HG02884 (cell line): ENCODE data around the gene PIP5K1C.
"Not testable (repeated sequence)": the region's sequence is repeated elsewhere in the genome, so short reads cannot be mapped to it uniquely, and the experiment has no call there.

Experiments
- ATAC-seq: cut with Tn5 transposase; IDR thresholded peaks from one replicate; pipeline ENCODE4 v1.9.1; 2021; ENCODE audit warnings: mild to moderate bottlenecking, moderate library complexity; ENCODE audit not compliant: unreplicated experiment

PIP5K1C gene

GRCh38 chr19:3679581-3679980 lies 20.7 kb downstream of the PIP5K1C start:
- ATAC-seq: no peak

- ATAC-seq: no peak
Observed at GRCh38 chr19:3679138-3679537, 21.1 kb downstream of the PIP5K1C start.

GRCh38 chr19:3678188-3678587 lies 22.1 kb downstream of the PIP5K1C start:
- ATAC-seq: no peak

GRCh38 chr19:3674784-3675543 lies 25.3 kb downstream of the PIP5K1C start:
- ATAC-seq: no peak

GRCh38 chr19:3673506-3674439 lies 26.5 kb downstream of the PIP5K1C start:
- no peak for ATAC-seq

- ATAC-seq: no peak
Observed at GRCh38 chr19:3672993-3673392, 27.3 kb downstream of the PIP5K1C start.

- no peak for ATAC-seq
Observed at GRCh38 chr19:3672575-3672948, 27.7 kb downstream of the PIP5K1C start.

GRCh38 chr19:3671680-3672574 lies 28.3 kb downstream of the PIP5K1C start:
- no peak for ATAC-seq

GRCh38 chr19:3670796-3671679 lies 29.2 kb downstream of the PIP5K1C start:
- no peak for ATAC-seq

- ATAC-seq: no peak
Observed at GRCh38 chr19:3669947-3670795, 30.1 kb downstream of the PIP5K1C start.

- ATAC-seq: no peak
Observed at GRCh38 chr19:3669082-3669946, 31.0 kb downstream of the PIP5K1C start.

GRCh38 chr19:3668331-3669081 lies 31.8 kb downstream of the PIP5K1C start:
- ATAC-seq: no peak

GRCh38 chr19:3667766-3668165 lies 32.5 kb downstream of the PIP5K1C start:
- no peak for ATAC-seq

- ATAC-seq: no peak
Observed at GRCh38 chr19:3667037-3667638, 33.1 kb downstream of the PIP5K1C start.

GRCh38 chr19:3666545-3666856 lies 33.8 kb downstream of the PIP5K1C start:
- ATAC-seq: not testable (repeated sequence)

- ATAC-seq: no peak
Observed at GRCh38 chr19:3665681-3666544, 34.4 kb downstream of the PIP5K1C start.
